ENCODE data around the gene PML.
A peak's percentile ranks its signal among the peaks of the same experiment; 100 is the strongest.
"Not testable (repeated sequence)": the region's sequence is repeated elsewhere in the genome, so short reads cannot be mapped to it uniquely, and the experiment has no call there.

The PML gene

GRCh38 chr15:73957785-73958184 is 36.7 kb upstream of the PML start:
- TF ChIP-seq CTCF (IDR thresholded peaks at IDR 0.05; ENCODE audit: low read depth, low read length, missing control alignments): no peak
- DNase-seq (ENCODE audit: extremely low read depth, low read depth): no peak
- no peak overlapping the region for H3K4me3 ChIP-seq (replicated peaks; ENCODE audit: low read depth, low read length)

- no peak for TF ChIP-seq CTCF (IDR thresholded peaks at IDR 0.05; ENCODE audit: low read depth, low read length, missing control alignments)
- peak; percentile 55 for DNase-seq (ENCODE audit: extremely low read depth, low read depth)
- no peak overlapping the region for H3K4me3 ChIP-seq (replicated peaks; ENCODE audit: low read depth, low read length)
Observed at GRCh38 chr15:73959012-73959581, 35.4 kb upstream of the PML start.

- no peak for TF ChIP-seq CTCF (IDR thresholded peaks at IDR 0.05; ENCODE audit: low read depth, low read length, missing control alignments)
- H3K4me3 ChIP-seq (replicated peaks; ENCODE audit: low read depth, low read length): no peak overlapping the region
- no peak for DNase-seq (ENCODE audit: extremely low read depth, low read depth)
Observed at GRCh38 chr15:73959801-73960200, 34.7 kb upstream of the PML start.

- not testable (repeated sequence) for H3K4me3 ChIP-seq (replicated peaks; ENCODE audit: low read depth, low read length); DNase-seq (ENCODE audit: extremely low read depth, low read depth)
Observed at GRCh38 chr15:73960472-73961070, 33.9 kb upstream of the PML start.

- no peak for DNase-seq (ENCODE audit: extremely low read depth, low read depth)
- TF ChIP-seq CTCF (IDR thresholded peaks at IDR 0.05; ENCODE audit: low read depth, low read length, missing control alignments): no peak
- no peak overlapping the region for H3K4me3 ChIP-seq (replicated peaks; ENCODE audit: low read depth, low read length)
Observed at GRCh38 chr15:73962433-73962832, 32.1 kb upstream of the PML start.

GRCh38 chr15:73964736-73965093 is 29.8 kb upstream of the PML start:
- DNase-seq (ENCODE audit: extremely low read depth, low read depth): peak; percentile 53
- no peak overlapping the region for H3K4me3 ChIP-seq (replicated peaks; ENCODE audit: low read depth, low read length)
- TF ChIP-seq CTCF (IDR thresholded peaks at IDR 0.05; ENCODE audit: low read depth, low read length, missing control alignments): peak; percentile 96

GRCh38 chr15:73965094-73965757 is 29.3 kb upstream of the PML start:
- H3K4me3 ChIP-seq (replicated peaks; ENCODE audit: low read depth, low read length): no peak overlapping the region
- DNase-seq (ENCODE audit: extremely low read depth, low read depth): no peak
- no peak for TF ChIP-seq CTCF (IDR thresholded peaks at IDR 0.05; ENCODE audit: low read depth, low read length, missing control alignments)

Data from HFF-Myc (cell line).